ENCODE results near the gene F13B. TPM values are rescaled to one million over a fixed set of nuclear protein-coding genes. Genes with fewer than 3 reads are reported as not detected.
"Not testable (repeated sequence)": the region's sequence is repeated elsewhere in the genome, so short reads cannot be mapped to it uniquely, and the experiment has no call there.

F13B gene
- not detected for total RNA-seq
- long read RNA-seq = 0 reads

- DNase-seq = no peak
- ATAC-seq = no peak
- intact Hi-C loops (cut with DNase I) = no loop called here
Measured at GRCh38 chr1:197066719-197067456, at the start of gene F13B. Gene F13B (minus strand): TSS chr1:197067260. CDS start chr1:197067223, 37 bp downstream.

- no peak for ATAC-seq
- no peak for DNase-seq
- intact Hi-C loops (cut with DNase I) = no loop called here
Measured at GRCh38 chr1:197116156-197116555, 49.1 kb upstream of the F13B start.

GRCh38 chr1:197106869-197107268 is 39.8 kb upstream of the F13B start:
- ATAC-seq = no peak
- intact Hi-C loops (cut with DNase I) = no loop called here

GRCh38 chr1:197103300-197103699 is 36.2 kb upstream of the F13B start:
- DNase-seq (no peak), ATAC-seq (no peak)
- intact Hi-C loops (cut with DNase I) = no loop called here

More at GRCh38 chr1:197106869-197107268, 39.8 kb upstream of the F13B start:
- no peak for DNase-seq

- intact Hi-C loops (cut with DNase I) = no loop called here
- no peak for ATAC-seq
- no peak for DNase-seq
Measured at GRCh38 chr1:197101978-197102377, 34.9 kb upstream of the F13B start.

- ATAC-seq (no peak), DNase-seq (no peak)
- intact Hi-C loops (cut with DNase I) = no loop called here
Measured at GRCh38 chr1:197100677-197101076, 33.6 kb upstream of the F13B start.

- ATAC-seq (peak in 1 of 2 donors; percentile 26), DNase-seq (no peak)
- intact Hi-C loops (cut with DNase I) = no loop called here
Measured at GRCh38 chr1:197099444-197099843, 32.4 kb upstream of the F13B start.

- intact Hi-C loops (cut with DNase I); DNase-seq; ATAC-seq: not testable (repeated sequence)
Measured at GRCh38 chr1:197096971-197097370, 29.9 kb upstream of the F13B start.

- ATAC-seq = no peak
- DNase-seq = no peak
- intact Hi-C loops (cut with DNase I) = no loop called here
Measured at GRCh38 chr1:197096137-197096536, 29.1 kb upstream of the F13B start.

- ATAC-seq = no peak
- intact Hi-C loops (cut with DNase I) = no loop called here
- DNase-seq = no peak
Measured at GRCh38 chr1:197093226-197093885, 26.3 kb upstream of the F13B start.

- DNase-seq (no peak), ATAC-seq (no peak)
- intact Hi-C loops (cut with DNase I) = no loop called here
Measured at GRCh38 chr1:197092491-197093023, 25.5 kb upstream of the F13B start.

- no peak for ATAC-seq
- intact Hi-C loops (cut with DNase I) = no loop called here
Measured at GRCh38 chr1:197083474-197083873, 16.4 kb upstream of the F13B start.

GRCh38 chr1:197081117-197081753 is 14.2 kb upstream of the F13B start:
- intact Hi-C loops (cut with DNase I) = no loop called here
- ATAC-seq = no peak
- DNase-seq = no peak

More at GRCh38 chr1:197083474-197083873, 16.4 kb upstream of the F13B start:
- no peak for DNase-seq

GRCh38 chr1:197080323-197080722 is 13.3 kb upstream of the F13B start:
- intact Hi-C loops (cut with DNase I) = no loop called here
- no peak for ATAC-seq
- no peak for DNase-seq

- DNase-seq = no peak
Measured at GRCh38 chr1:197076585-197076984, 9.5 kb upstream of the F13B start.

GRCh38 chr1:197073978-197074377 is 6.9 kb upstream of the F13B start:
- ATAC-seq (no peak), DNase-seq (no peak)
- intact Hi-C loops (cut with DNase I) = no loop called here

More at GRCh38 chr1:197076585-197076984, 9.5 kb upstream of the F13B start:
- ATAC-seq = no peak
- intact Hi-C loops (cut with DNase I) = no loop called here

GRCh38 chr1:197067457-197067818 is 378 bp upstream of the F13B start:
- intact Hi-C loops (cut with DNase I) = no loop called here
- ATAC-seq (no peak), DNase-seq (no peak)

GRCh38 chr1:197066277-197066676 is 783 bp downstream of the F13B start:
- no peak for DNase-seq
- no peak for ATAC-seq
- intact Hi-C loops (cut with DNase I) = no loop called here

- ATAC-seq (no peak), DNase-seq (no peak)
- intact Hi-C loops (cut with DNase I) = no loop called here
Measured at GRCh38 chr1:197065559-197065958, 1.5 kb downstream of the F13B start.

- ATAC-seq (no peak), DNase-seq (no peak)
- intact Hi-C loops (cut with DNase I) = no loop called here
Measured at GRCh38 chr1:197063212-197063611, 3.8 kb downstream of the F13B start.

All from left cardiac atrium (tissue), 4 donors.